HepG2 (cell line): ENCODE measurements around the gene RTP5. TPM values are rescaled to one million over a fixed set of nuclear protein-coding genes. Genes with fewer than 3 reads are reported as not detected.

Source experiments
- ATAC-seq: fragments of 200-7000 bp; cut with Tn5 transposase; 3 replicates; pipeline ENCODE4 v1.9.1; 2020; ENCODE audit warnings: mild to moderate bottlenecking, moderate library complexity
- BruUV-seq: library from RNA; stranded (reverse); fragments of 400-500 nt; replicated peaks from 2 replicates; lab custom pipeline; 2021; lab: Mats Ljungman, UMichigan
- CTCF ChIA-PET: fragments of 300-600 bp; formaldehyde crosslinking; extraction: SDS; loops from one replicate; lab custom pipeline; 2021; ENCODE audit warnings: low total read pairs, inconsistent platforms, low intra/inter-chr PET ratio; lab: Yijun Ruan, JAX
- POLR2A ChIA-PET: fragments of 350-600 bp; sonication (Branson Sonifier 250); formaldehyde crosslinking; loops from one replicate; lab custom pipeline; 2020; ENCODE audit warnings: antibody characterized with exemption, inconsistent platforms; lab: Yijun Ruan, JAX
- DNase-seq: peaks from one replicate; pipeline ENCODE4 v3.0.0-alpha.2; 2015; ENCODE audit warnings: low spot score
- FAIRE-seq: peaks from 3 replicates; lab custom pipeline; 2011; peaks lifted over from hg19 to GRCh38; lab: Jason Lieb, UNC
- H2AFZ ChIP-seq: one replicate; pipeline ENCODE4 v1.6.1; 2011; ENCODE audit warnings: low read length, inconsistent platforms
- H3K27ac ChIP-seq: fragments of 300-600 bp; 3 replicates; pipeline ENCODE4 v1.8.0; 2011; ENCODE audit warnings: mixed run types, mild to moderate bottlenecking, mixed read lengths, low read length, inconsistent platforms; ENCODE audit not compliant: insufficient read depth; ENCODE audit errors: extremely low read length
- H3K27me3 ChIP-seq, 2 experiments: fragments of 200-600 bp in 1 of 2; 2 replicates in 1 of 2; 3 replicates in 1 of 2; pipeline versions ENCODE4 v1.6.0 to v1.8.0; 2011; ENCODE audit warnings: low read length in 2 of 2, mild to moderate bottlenecking in 2 of 2, moderate library complexity in 2 of 2, inconsistent platforms in 1 of 2; ENCODE audit not compliant: insufficient read depth in 2 of 2, control insufficient read depth in 1 of 2
- H3K36me3 ChIP-seq, 2 experiments: fragments of 200-600 bp in 1 of 2; replicated peaks in 1 of 2; 2 replicates in 1 of 2; 3 replicates in 1 of 2; pipeline versions ENCODE4 v1.5.1 to v1.8.0; 2011; ENCODE audit warnings: low read length in 2 of 2, inconsistent platforms in 1 of 2; ENCODE audit not compliant: insufficient read depth in 2 of 2, control insufficient read depth in 1 of 2
- H3K4me1 ChIP-seq: 2 replicates; pipeline ENCODE4 v1.5.1; 2012; ENCODE audit warnings: low read length, inconsistent platforms; ENCODE audit not compliant: insufficient read depth
- H3K4me2 ChIP-seq: 2 replicates; pipeline ENCODE4 v1.6.0; 2011; ENCODE audit warnings: low read depth, low read length, inconsistent platforms
- H3K4me3 ChIP-seq, 3 experiments: fragments of 200-600 bp in 1 of 3; sonication (generic), shearing (Covaris generic) in 1 of 3; replicated peaks in 1 of 3; 2 replicates each; pipeline ENCODE4 v1.5.1; 2011 to 2016; ENCODE audit warnings: low read length in 3 of 3, inconsistent platforms in 2 of 3, low read depth in 2 of 3, mild to moderate bottlenecking in 2 of 3, control low read depth in 1 of 3, mixed read lengths in 1 of 3; ENCODE audit not compliant: insufficient read depth in 1 of 3
- H3K79me2 ChIP-seq: one replicate; pipeline ENCODE4 v1.6.1; 2011; ENCODE audit warnings: low read length, inconsistent platforms; ENCODE audit not compliant: insufficient read depth
- H3K9ac ChIP-seq: 2 replicates; pipeline ENCODE4 v1.6.0; 2011; ENCODE audit warnings: mild to moderate bottlenecking, low read depth, low read length, inconsistent platforms; ENCODE audit not compliant: insufficient read depth
- H3K9me3 ChIP-seq: 2 replicates; pipeline ENCODE4 v1.5.1; 2012; ENCODE audit warnings: mild to moderate bottlenecking, low read length
- H4K20me1 ChIP-seq: 2 replicates; pipeline ENCODE4 v1.6.0; 2011; ENCODE audit warnings: inconsistent platforms, mild to moderate bottlenecking, low read length, moderate library complexity; ENCODE audit not compliant: insufficient read depth
- CERS6 ChIP-seq: sonication (generic); formaldehyde crosslinking; IDR thresholded peaks from 2 replicates; pipeline ENCODE4 v1.5.0; 2020; ENCODE audit warnings: missing genetic modification reagents
- CREB1 ChIP-seq, 2 experiments: fragments of 450-650 bp in 1 of 2; IDR thresholded peaks; 2 replicates each; pipeline ENCODE4 v1.6.1; 2016 to 2017; ENCODE audit warnings: control low read depth in 1 of 2, mild to moderate bottlenecking in 1 of 2, missing compliant biosample characterization in 1 of 2, missing genetic modification characterization in 1 of 2
- HOXA3 ChIP-seq: sonication (generic); formaldehyde crosslinking; IDR thresholded peaks from 2 replicates; pipeline ENCODE4 v1.5.0; 2020; ENCODE audit warnings: missing genetic modification reagents
- NPAS2 ChIP-seq: sonication (generic); formaldehyde crosslinking; IDR thresholded peaks from 2 replicates; pipeline ENCODE4 v1.8.0; 2022; ENCODE audit warnings: mild to moderate bottlenecking, missing genetic modification reagents, borderline replicate concordance
- NRL ChIP-seq: sonication (generic); formaldehyde crosslinking; IDR thresholded peaks from 2 replicates; pipeline ENCODE4 v1.5.0; 2020; ENCODE audit warnings: missing genetic modification reagents, mild to moderate bottlenecking, moderate library complexity, borderline replicate concordance
- PCBP2 ChIP-seq: fragments of 200-400 bp; formaldehyde crosslinking; optimal IDR thresholded peaks from 2 replicates; pipeline ENCODE3; 2018; ENCODE audit warnings: low read length, low read depth; ENCODE audit not compliant: poor library complexity, severe bottlenecking
- ZBTB21 ChIP-seq: sonication (generic); formaldehyde crosslinking; IDR thresholded peaks from 2 replicates; pipeline ENCODE4 v1.4.0; 2020; ENCODE audit warnings: missing genetic modification reagents
- ZNF441 ChIP-seq: sonication (generic); formaldehyde crosslinking; IDR thresholded peaks from 2 replicates; pipeline ENCODE4 v1.7.0; 2021; ENCODE audit warnings: missing genetic modification reagents, borderline replicate concordance
- WGBS: methylation state at CpG from one replicate; pipeline ENCODE4 v1.1.6; 2017; ENCODE audit warnings: low lambda C conversion rate; 5-methylcytosine and 5-hydroxymethylcytosine counted together
- in situ Hi-C: cut with HindIII; loops from 2 replicates; pipeline ENCODE4 v1.10.0; 2017; ENCODE audit warnings: low pct_unique_long_range_greater_than_20kb; ENCODE audit not compliant: extremely low pct_ligation_motif_present
- intact Hi-C: fragments of 100-400 bp; cut with micrococcal nuclease; formaldehyde crosslinking; loops from one replicate; pipeline ENCODE4 v1.10.0; 2022; ENCODE audit not compliant: unreplicated experiment
- polyA plus RNA-seq, 8 experiments: library from polyadenylated mRNA; depleted of rRNA in 3 of 8; stranded (reverse) in 7 of 8; unstranded in 1 of 8; fragments of >200 nt; fragmentation: Illumina TruSeq in 4 of 8; extraction: Trizol in 4 of 8; gene quantifications; 2 replicates each; pipeline versions ENCODE4 v1.2.1 to v1.2.3, GENCODE V29; 2011 to 2016; ENCODE audit warnings: low read depth in 4 of 8, missing spikeins in 1 of 8, mixed read lengths in 1 of 8; ENCODE audit not compliant: insufficient read depth in 1 of 8
- total RNA-seq, 5 experiments: library from RNA; depleted of rRNA; stranded (reverse); fragments of >200 nt; fragmentation: Illumina TruSeq; extraction: Trizol; gene quantifications; 2 replicates each; pipeline ENCODE4 v1.2.3, GENCODE V29; 2016; ENCODE audit warnings: low read depth in 1 of 5
- TF ChIP-seq, protein P1 (sequence below): sonication (generic); formaldehyde crosslinking; IDR thresholded peaks from 2 replicates; pipeline ENCODE4 v1.5.0; 2020; ENCODE audit warnings: missing genetic modification reagents
- TF ChIP-seq, protein P2 (sequence below): sonication (generic); formaldehyde crosslinking; IDR thresholded peaks from 2 replicates; pipeline ENCODE4 v1.5.0; 2020; ENCODE audit warnings: mild to moderate bottlenecking, missing genetic modification reagents

The RTP5 gene
- total and polyA plus RNA-seq, 2 of the 13 experiments (the other 11 are each of a cell fraction or from before 2014, with no cell fraction given) = not detected

DNA sequence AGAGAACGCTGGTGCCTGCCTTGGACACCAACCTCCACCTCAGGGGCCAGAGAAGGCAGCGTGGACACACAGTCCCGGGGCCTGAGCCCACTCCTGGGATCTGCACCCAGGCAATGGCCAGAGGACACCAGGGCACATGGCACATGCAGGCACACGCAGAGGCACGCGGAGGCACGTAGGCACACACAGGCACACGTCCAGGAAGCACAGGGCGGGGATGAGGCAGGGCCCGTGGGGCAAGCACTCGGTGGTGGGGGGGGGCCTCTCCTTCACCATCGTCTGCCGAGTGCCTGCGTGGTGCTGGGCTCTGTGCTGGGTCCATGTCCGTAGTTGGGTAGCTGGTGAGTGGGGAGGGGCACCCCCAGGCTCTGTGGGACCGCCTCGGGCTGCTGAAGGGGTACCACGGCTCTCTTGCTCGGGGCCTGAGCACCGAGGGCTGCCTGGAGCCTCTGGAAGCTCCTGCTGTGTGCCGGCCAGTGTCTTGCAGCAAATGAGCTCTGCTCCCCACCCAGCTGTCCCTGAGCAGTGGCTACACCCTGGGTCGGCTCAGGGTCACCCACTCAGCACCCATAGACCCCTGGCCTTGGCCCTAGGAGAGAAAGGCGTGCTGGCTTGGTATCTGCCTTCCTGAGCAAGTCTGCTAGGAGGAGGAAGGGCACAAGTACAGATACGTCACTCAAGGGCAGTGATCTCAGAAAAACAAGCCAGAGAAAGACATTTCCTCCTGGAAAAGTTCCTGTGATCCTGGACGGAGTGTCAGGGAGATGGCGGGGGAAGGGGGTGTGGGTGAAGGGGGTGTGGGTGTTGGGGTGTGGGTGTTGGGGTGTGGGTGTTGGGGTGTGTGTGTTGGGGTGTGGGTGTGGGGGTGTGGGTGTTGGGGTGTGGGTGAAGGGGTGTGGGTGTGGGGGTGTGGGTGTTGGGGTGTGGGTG is 26.4 kb downstream of the RTP5 start:
- H3K27ac ChIP-seq = no peak overlapping the region
- intact Hi-C loops = no loop called here
- TF ChIP-seq NPAS2 (CRISPR knock-in tag) (no peak), PCBP2 (peak; percentile 38), NRL (CRISPR knock-in tag) (peak; percentile 54; the same call in 1 of the 2 replicates), CERS6 (no peak), ZNF441 (CRISPR knock-in tag) (no peak), ZBTB21 (peak; percentile 84), HOXA3 (0 out of 2 replicates have a peak, but pooled peaks have one; percentile 20), CREB1 (IDR thresholded peaks at IDR 0.05) (peak; percentile 73), CREB1 (CRISPR knock-in tag; IDR thresholded peaks at IDR 0.05) (no peak)
- TF ChIP-seq, protein P1, sequence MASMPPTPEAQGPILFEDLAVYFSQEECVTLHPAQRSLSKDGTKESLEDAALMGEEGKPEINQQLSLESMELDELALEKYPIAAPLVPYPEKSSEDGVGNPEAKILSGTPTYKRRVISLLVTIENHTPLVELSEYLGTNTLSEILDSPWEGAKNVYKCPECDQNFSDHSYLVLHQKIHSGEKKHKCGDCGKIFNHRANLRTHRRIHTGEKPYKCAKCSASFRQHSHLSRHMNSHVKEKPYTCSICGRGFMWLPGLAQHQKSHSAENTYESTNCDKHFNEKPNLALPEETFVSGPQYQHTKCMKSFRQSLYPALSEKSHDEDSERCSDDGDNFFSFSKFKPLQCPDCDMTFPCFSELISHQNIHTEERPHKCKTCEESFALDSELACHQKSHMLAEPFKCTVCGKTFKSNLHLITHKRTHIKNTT (CRISPR knock-in tag) = no peak
- TF ChIP-seq, protein P2, sequence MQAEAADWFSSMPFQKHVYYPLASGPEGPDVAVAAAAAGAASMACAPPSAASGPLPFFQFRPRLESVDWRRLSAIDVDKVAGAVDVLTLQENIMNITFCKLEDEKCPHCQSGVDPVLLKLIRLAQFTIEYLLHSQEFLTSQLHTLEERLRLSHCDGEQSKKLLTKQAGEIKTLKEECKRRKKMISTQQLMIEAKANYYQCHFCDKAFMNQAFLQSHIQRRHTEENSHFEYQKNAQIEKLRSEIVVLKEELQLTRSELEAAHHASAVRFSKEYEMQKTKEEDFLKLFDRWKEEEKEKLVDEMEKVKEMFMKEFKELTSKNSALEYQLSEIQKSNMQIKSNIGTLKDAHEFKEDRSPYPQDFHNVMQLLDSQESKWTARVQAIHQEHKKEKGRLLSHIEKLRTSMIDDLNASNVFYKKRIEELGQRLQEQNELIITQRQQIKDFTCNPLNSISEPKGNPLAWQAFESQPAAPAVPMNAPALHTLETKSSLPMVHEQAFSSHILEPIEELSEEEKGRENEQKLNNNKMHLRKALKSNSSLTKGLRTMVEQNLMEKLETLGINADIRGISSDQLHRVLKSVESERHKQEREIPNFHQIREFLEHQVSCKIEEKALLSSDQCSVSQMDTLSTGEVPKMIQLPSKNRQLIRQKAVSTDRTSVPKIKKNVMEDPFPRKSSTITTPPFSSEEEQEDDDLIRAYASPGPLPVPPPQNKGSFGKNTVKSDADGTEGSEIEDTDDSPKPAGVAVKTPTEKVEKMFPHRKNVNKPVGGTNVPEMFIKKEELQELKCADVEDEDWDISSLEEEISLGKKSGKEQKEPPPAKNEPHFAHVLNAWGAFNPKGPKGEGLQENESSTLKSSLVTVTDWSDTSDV (CRISPR knock-in tag) = 0 out of 2 replicates have a peak, but pooled peaks have one; percentile 33
- no peak for DNase-seq
- in situ Hi-C loops = no loop called here
- ChIA-PET CTCF (no interaction called here), POLR2A (no interaction called here)
- no peaks in the 10 kb centered on the region for H3K36me3 ChIP-seq
- H3K9me3 ChIP-seq = no peaks in the 10 kb centered on the region
- H4K20me1 ChIP-seq = no peaks in the 10 kb centered on the region
- FAIRE-seq = no peak
- H3K4me1 ChIP-seq = peaks cover 17% of the 10 kb centered on the region
- no TSS peak for BruUV-seq
- peaks cover 9 to 57% of the 10 kb centered on the region in 2 experiments; a peak in 4 of 5 replicates for H3K27me3 ChIP-seq
- no peak overlapping the region for H2AFZ ChIP-seq
- no peak overlapping the region for H3K4me3 ChIP-seq
- ATAC-seq = peak; percentile 52
- H3K9ac ChIP-seq = no peak overlapping the region
- no peaks in the 10 kb centered on the region for H3K79me2 ChIP-seq
- WGBS = 43% methylated on average over 14 of the region's 26 CpGs
- H3K4me2 ChIP-seq = peak overlapping the region; percentile 45; the same call in 1 of the 2 replicates
